Panc1 (cell line): Measurements from ENCODE around the gene UBQLN1. TPM values are rescaled to one million over a fixed set of nuclear protein-coding genes. Genes with fewer than 3 reads are reported as not detected.

Source experiments
- ATAC-seq: fragments of 200-7000 bp; cut with Tn5 transposase; 2 replicates; pipeline ENCODE4 v1.9.1; 2020; ENCODE audit warnings: mild to moderate bottlenecking, moderate library complexity
- BruUV-seq: library from RNA; stranded (reverse); fragments of 400-500 nt; replicated peaks from 2 replicates; lab custom pipeline; 2021; lab: Mats Ljungman, UMichigan
- CTCF ChIA-PET: fragments of 300-600 bp; sonication (Branson Sonifier 250); formaldehyde crosslinking; loops from one replicate; lab custom pipeline; 2022; ENCODE audit warnings: antibody characterized with exemption; lab: Charles Lee
- POLR2A ChIA-PET: fragments of 300-600 bp; sonication (Branson Sonifier 250); formaldehyde crosslinking; loops from one replicate; lab custom pipeline; 2022; ENCODE audit warnings: antibody characterized with exemption; lab: Charles Lee
- DNase-seq: peaks from one replicate; pipeline ENCODE4 v3.0.0-alpha.2; 2010; ENCODE audit warnings: low read depth, low spot score
- H3K27ac ChIP-seq: 2 replicates; pipeline ENCODE4 v1.5.1; 2011; ENCODE audit warnings: mild to moderate bottlenecking, low read length, inconsistent platforms
- H3K27me3 ChIP-seq: fragments of 200-500 bp; sonication (Bioruptor generic); 2 replicates; pipeline ENCODE4 v1.6.0; 2014; ENCODE audit warnings: low read length, inconsistent platforms; ENCODE audit not compliant: control insufficient read depth, insufficient read depth
- H3K36me3 ChIP-seq: fragments of 200-500 bp; sonication (Bioruptor generic); 2 replicates; pipeline ENCODE4 v1.5.1; 2014; ENCODE audit warnings: inconsistent platforms, mild to moderate bottlenecking, low read length, moderate library complexity; ENCODE audit not compliant: control insufficient read depth, insufficient read depth
- H3K4me1 ChIP-seq: 2 replicates; pipeline ENCODE4 v1.5.1; 2011; ENCODE audit warnings: inconsistent platforms, mild to moderate bottlenecking, low read length, moderate library complexity; ENCODE audit not compliant: control insufficient read depth, insufficient read depth
- H3K4me3 ChIP-seq, 2 experiments: 2 replicates each; pipeline ENCODE4 v1.5.1; 2011 to 2012; ENCODE audit warnings: low read depth in 2 of 2, low read length in 2 of 2, mild to moderate bottlenecking in 2 of 2, inconsistent platforms in 1 of 2, moderate library complexity in 1 of 2
- H3K9me3 ChIP-seq: fragments of 200-500 bp; sonication (Bioruptor generic); 2 replicates; pipeline ENCODE4 v1.5.1; 2014; ENCODE audit warnings: low read depth, mild to moderate bottlenecking, inconsistent platforms, low read length, moderate library complexity; ENCODE audit not compliant: control insufficient read depth, insufficient read depth
- POLR2AphosphoS5 ChIP-seq: IDR thresholded peaks from 2 replicates; pipeline ENCODE4 v1.6.1; 2012; ENCODE audit warnings: mild to moderate bottlenecking, low read depth, low read length, moderate library complexity
- SIN3A ChIP-seq: IDR thresholded peaks from 2 replicates; pipeline ENCODE4 v1.6.1; 2012; ENCODE audit warnings: low read depth, mild to moderate bottlenecking, low read length, moderate library complexity, borderline replicate concordance; ENCODE audit not compliant: insufficient read depth
- TCF7L2 ChIP-seq: IDR thresholded peaks from 2 replicates; pipeline ENCODE4 v1.6.1; 2011; ENCODE audit warnings: mild to moderate bottlenecking, low read depth, low read length, inconsistent platforms
- in situ Hi-C: cut with HindIII; loops from 2 replicates; pipeline ENCODE4 v1.10.0; 2016; ENCODE audit warnings: low sequenced_read_pairs, low pct_unique_long_range_greater_than_20kb
- intact Hi-C: fragments of 100-400 bp; cut with micrococcal nuclease; formaldehyde crosslinking; loops from one replicate; pipeline ENCODE4 v1.10.0; 2022; ENCODE audit not compliant: unreplicated experiment
- total RNA-seq: library from RNA; stranded (reverse); gene quantifications from one replicate; pipeline ENCODE4 v1.2.1, GENCODE V29; 2021; ENCODE audit not compliant: unreplicated experiment
- TF ChIP-seq, protein P1 (sequence below), 2 experiments: IDR thresholded peaks; 2 replicates each; pipeline ENCODE4 v1.6.1; 2011 to 2012; ENCODE audit warnings: low read depth in 2 of 2, control low read depth in 1 of 2, low read length in 1 of 2, mild to moderate bottlenecking in 1 of 2, moderate library complexity in 1 of 2; ENCODE audit not compliant: insufficient read depth in 1 of 2
- TF ChIP-seq, protein P2 (sequence below): fragments of 450-650 bp; IDR thresholded peaks from 2 replicates; pipeline ENCODE4 v1.5.1; 2017; ENCODE audit warnings: mild to moderate bottlenecking

UBQLN1 gene
- total RNA-seq, 1 experiment from 2014 or later: 92.8 TPM

DNA sequence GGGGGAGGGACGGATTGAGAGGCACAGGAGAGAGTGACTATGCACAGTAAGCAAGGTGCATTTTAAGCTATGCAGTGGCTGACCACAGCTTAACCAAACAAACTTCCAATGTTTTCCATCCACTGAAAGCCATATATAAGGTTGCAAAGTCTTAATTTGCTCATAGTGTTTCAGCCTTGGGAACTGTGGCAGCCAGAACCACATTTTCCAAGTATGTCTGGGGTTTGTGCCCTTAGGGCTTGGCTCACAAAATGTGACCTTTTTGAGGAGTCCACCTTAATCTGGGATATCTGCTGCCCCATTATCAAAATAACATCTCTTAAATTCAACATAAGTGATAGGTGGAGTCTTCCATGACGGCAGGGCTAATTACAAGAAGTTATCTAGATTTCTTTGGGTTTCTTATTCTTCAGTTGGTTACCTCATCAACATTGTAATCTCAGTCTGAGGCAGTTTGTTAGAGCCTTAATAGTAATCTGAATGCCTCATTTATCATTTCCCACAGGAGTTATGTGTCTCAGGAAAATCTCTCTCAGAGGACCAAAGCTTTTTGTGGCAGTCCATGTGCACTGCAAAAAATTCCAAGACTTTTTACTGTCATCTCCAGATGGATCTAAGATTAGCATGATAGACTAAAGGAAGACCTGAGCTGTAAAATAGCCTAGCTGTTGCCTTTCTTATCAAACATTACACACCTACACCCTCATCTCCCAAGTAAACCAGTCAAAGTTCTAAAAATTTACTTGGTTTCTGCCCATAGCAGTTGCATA is 15.2 kb upstream of the UBQLN1 start:
- Histone ChIP-seq H3K36me3 (no peaks in the 10 kb centered on the region), H3K27me3 (no peaks in the 10 kb centered on the region), H3K4me3 (no peak overlapping the region), H3K9me3 (no peaks in the 10 kb centered on the region), H3K4me1 (no peaks in the 10 kb centered on the region), H3K27ac (no peak overlapping the region)
- intact Hi-C loops (no loop called here), in situ Hi-C loops (no loop called here)
- BruUV-seq: no TSS peak
- no peak for TF ChIP-seq POLR2AphosphoS5
- TF ChIP-seq, protein P1, sequence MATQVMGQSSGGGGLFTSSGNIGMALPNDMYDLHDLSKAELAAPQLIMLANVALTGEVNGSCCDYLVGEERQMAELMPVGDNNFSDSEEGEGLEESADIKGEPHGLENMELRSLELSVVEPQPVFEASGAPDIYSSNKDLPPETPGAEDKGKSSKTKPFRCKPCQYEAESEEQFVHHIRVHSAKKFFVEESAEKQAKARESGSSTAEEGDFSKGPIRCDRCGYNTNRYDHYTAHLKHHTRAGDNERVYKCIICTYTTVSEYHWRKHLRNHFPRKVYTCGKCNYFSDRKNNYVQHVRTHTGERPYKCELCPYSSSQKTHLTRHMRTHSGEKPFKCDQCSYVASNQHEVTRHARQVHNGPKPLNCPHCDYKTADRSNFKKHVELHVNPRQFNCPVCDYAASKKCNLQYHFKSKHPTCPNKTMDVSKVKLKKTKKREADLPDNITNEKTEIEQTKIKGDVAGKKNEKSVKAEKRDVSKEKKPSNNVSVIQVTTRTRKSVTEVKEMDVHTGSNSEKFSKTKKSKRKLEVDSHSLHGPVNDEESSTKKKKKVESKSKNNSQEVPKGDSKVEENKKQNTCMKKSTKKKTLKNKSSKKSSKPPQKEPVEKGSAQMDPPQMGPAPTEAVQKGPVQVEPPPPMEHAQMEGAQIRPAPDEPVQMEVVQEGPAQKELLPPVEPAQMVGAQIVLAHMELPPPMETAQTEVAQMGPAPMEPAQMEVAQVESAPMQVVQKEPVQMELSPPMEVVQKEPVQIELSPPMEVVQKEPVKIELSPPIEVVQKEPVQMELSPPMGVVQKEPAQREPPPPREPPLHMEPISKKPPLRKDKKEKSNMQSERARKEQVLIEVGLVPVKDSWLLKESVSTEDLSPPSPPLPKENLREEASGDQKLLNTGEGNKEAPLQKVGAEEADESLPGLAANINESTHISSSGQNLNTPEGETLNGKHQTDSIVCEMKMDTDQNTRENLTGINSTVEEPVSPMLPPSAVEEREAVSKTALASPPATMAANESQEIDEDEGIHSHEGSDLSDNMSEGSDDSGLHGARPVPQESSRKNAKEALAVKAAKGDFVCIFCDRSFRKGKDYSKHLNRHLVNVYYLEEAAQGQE (IDR thresholded peaks at IDR 0.05; ENCODE audit: insufficient read depth in 1 of 2, low read depth in 2 of 2, low read length in 1 of 2): no peak
- TF ChIP-seq, protein P2, sequence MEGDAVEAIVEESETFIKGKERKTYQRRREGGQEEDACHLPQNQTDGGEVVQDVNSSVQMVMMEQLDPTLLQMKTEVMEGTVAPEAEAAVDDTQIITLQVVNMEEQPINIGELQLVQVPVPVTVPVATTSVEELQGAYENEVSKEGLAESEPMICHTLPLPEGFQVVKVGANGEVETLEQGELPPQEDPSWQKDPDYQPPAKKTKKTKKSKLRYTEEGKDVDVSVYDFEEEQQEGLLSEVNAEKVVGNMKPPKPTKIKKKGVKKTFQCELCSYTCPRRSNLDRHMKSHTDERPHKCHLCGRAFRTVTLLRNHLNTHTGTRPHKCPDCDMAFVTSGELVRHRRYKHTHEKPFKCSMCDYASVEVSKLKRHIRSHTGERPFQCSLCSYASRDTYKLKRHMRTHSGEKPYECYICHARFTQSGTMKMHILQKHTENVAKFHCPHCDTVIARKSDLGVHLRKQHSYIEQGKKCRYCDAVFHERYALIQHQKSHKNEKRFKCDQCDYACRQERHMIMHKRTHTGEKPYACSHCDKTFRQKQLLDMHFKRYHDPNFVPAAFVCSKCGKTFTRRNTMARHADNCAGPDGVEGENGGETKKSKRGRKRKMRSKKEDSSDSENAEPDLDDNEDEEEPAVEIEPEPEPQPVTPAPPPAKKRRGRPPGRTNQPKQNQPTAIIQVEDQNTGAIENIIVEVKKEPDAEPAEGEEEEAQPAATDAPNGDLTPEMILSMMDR: no peak
- no peak for TF ChIP-seq SIN3A
- no peak for TF ChIP-seq TCF7L2
- POLR2A ChIA-PET: no interaction called here
- DNase-seq (no peak), ATAC-seq (no peak)
- CTCF ChIA-PET: no interaction called here

DNA sequence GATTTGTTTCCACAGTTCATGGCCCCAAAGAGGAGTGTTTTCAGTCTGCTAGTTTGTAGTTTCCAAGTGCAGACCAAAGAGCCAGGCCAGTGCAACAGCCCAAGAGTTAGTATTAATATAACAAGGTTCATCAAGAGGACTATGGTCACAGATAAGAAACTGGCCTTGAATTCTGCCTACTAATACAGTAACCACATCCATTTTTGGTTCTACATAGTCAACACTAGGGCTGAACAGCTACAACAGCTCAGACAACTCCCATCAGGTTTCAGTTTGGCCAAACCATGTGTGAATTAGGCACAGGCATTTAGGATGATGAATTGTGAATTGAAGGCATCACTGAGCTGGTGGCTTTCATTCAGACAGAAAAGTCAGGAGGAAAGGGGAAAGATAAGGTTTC is 13.8 kb upstream of the UBQLN1 start:
- Histone ChIP-seq H3K27me3 (no peaks in the 10 kb centered on the region), H3K27ac (no peak overlapping the region), H3K4me1 (no peaks in the 10 kb centered on the region), H3K36me3 (no peaks in the 10 kb centered on the region), H3K9me3 (no peaks in the 10 kb centered on the region), H3K4me3 (no peak overlapping the region)
- POLR2A ChIA-PET: no interaction called here
- DNase-seq: no peak
- no peak for ATAC-seq
- BruUV-seq: no TSS peak
- TF ChIP-seq SIN3A (no peak), TCF7L2 (no peak), POLR2AphosphoS5 (no peak)
- TF ChIP-seq, protein P2: no peak
- TF ChIP-seq, protein P1 (IDR thresholded peaks at IDR 0.05; ENCODE audit: insufficient read depth in 1 of 2, low read depth in 2 of 2, low read length in 1 of 2): no peak
- in situ Hi-C loops (no loop called here), intact Hi-C loops (no loop called here)
- CTCF ChIA-PET: no interaction called here
